NCI-H187 (cell line): Measurements from ENCODE around the gene PRPF38A.
"Not testable (repeated sequence)": the region's sequence is repeated elsewhere in the genome, so short reads cannot be mapped to it uniquely, and the experiment has no call there.

Experiments used
- DNase-seq, 2 experiments: peaks; one replicate each; lab custom pipeline; 2025; lab: John Stamatoyannopoulos, UW

The PRPF38A gene

GRCh38 chr1:52404116-52404974 lies at the start of gene PRPF38A, which contains the start of gene ORC1:
Gene PRPF38A, plus strand, starts transcription at chr1:52404602. Its CDS starts 148 bp downstream, at chr1:52404750.
Gene ORC1, minus strand, starts transcription at chr1:52404423. Its CDS starts 2,200 bp downstream, at chr1:52402223.
- peak; percentile 95 to 97 for DNase-seq

- no peak for DNase-seq
Observed at GRCh38 chr1:52355436-52355835, 49.0 kb upstream of the PRPF38A start.

GRCh38 chr1:52355847-52356505 lies 48.4 kb upstream of the PRPF38A start:
- no peak for DNase-seq

- no peak for DNase-seq
Observed at GRCh38 chr1:52356818-52357355, 47.5 kb upstream of the PRPF38A start.

- no peak for DNase-seq
Observed at GRCh38 chr1:52357397-52357796, 47.0 kb upstream of the PRPF38A start.

- DNase-seq, result no peak
Observed at GRCh38 chr1:52358851-52359497, 45.4 kb upstream of the PRPF38A start.

- no peak for DNase-seq
Observed at GRCh38 chr1:52359676-52360594, 44.5 kb upstream of the PRPF38A start.

GRCh38 chr1:52360595-52360968 lies 43.8 kb upstream of the PRPF38A start:
- no peak for DNase-seq

GRCh38 chr1:52364235-52364839 lies 40.1 kb upstream of the PRPF38A start:
- no peak for DNase-seq

- no peak for DNase-seq
Observed at GRCh38 chr1:52365071-52365745, 39.2 kb upstream of the PRPF38A start.

- peak; percentile 94 to 97 for DNase-seq
Observed at GRCh38 chr1:52365746-52366516, 38.5 kb upstream of the PRPF38A start, which contains the start of gene CC2D1B. Gene CC2D1B, minus strand, starts transcription at chr1:52366205. Its CDS starts 1,585 bp downstream, at chr1:52364620.

GRCh38 chr1:52366517-52366827 lies 37.9 kb upstream of the PRPF38A start:
- no peak for DNase-seq

- DNase-seq, result no peak
Observed at GRCh38 chr1:52367272-52367671, 37.1 kb upstream of the PRPF38A start.

GRCh38 chr1:52368383-52369172 lies 35.8 kb upstream of the PRPF38A start:
- peak in 1 of 2 experiments; percentile 47 for DNase-seq

GRCh38 chr1:52369851-52370250 lies 34.6 kb upstream of the PRPF38A start:
- not testable (repeated sequence) for DNase-seq

GRCh38 chr1:52385376-52385775 lies 19.0 kb upstream of the PRPF38A start:
- no peak for DNase-seq

- no peak for DNase-seq
Observed at GRCh38 chr1:52386458-52386857, 17.9 kb upstream of the PRPF38A start.

GRCh38 chr1:52393174-52393573 lies 11.2 kb upstream of the PRPF38A start:
- no peak for DNase-seq

- DNase-seq, result no peak
Observed at GRCh38 chr1:52399629-52400028, 4.8 kb upstream of the PRPF38A start.
